ENCODE results near the gene ANXA6.
A peak's percentile ranks its signal among the peaks of the same experiment; 100 is the strongest.

The ANXA6 gene

DNA sequence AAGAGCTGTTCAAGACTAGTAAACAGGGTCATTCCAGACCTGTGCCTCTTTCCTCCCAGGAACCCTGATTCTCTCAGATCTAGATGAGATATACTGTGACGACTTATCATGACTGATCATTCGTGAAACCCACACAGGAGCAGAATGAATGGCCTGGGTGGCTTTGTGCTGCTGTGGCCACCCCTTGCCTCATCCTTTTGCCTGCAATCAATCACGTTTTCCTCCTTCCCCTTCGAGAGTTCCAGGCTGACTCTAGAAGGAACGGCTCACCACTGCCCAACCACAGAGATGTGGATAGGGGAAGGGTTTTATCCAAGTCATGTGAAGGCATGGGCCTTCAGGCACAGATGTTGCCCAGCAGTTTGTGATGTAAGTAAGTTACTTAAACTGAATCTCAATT lies 5.8 kb downstream of the ANXA6 start:
- DNase-seq = peak in 1 of 5 donors; percentile 78

DNA sequence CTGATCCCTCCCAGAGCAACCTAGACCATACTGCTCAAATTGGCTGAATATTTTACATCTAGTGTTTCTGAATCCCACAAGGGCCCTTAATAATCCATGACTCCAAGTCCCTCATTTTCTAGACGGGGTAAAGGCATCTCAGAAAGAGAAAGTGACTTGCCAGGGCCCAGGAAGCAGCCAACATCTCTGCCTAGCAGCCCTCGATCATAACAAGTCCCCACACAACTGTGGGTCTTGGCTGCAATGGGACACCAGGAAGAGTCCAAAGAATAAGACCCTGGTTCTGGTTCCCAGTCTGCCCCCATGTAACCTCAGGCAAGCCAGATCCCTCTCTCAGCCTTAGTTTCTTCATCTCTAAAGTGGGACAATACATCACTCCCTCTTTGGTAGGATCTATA lies 6.3 kb downstream of the ANXA6 start:
- peak in 1 of 5 donors; percentile 23 for DNase-seq

DNA sequence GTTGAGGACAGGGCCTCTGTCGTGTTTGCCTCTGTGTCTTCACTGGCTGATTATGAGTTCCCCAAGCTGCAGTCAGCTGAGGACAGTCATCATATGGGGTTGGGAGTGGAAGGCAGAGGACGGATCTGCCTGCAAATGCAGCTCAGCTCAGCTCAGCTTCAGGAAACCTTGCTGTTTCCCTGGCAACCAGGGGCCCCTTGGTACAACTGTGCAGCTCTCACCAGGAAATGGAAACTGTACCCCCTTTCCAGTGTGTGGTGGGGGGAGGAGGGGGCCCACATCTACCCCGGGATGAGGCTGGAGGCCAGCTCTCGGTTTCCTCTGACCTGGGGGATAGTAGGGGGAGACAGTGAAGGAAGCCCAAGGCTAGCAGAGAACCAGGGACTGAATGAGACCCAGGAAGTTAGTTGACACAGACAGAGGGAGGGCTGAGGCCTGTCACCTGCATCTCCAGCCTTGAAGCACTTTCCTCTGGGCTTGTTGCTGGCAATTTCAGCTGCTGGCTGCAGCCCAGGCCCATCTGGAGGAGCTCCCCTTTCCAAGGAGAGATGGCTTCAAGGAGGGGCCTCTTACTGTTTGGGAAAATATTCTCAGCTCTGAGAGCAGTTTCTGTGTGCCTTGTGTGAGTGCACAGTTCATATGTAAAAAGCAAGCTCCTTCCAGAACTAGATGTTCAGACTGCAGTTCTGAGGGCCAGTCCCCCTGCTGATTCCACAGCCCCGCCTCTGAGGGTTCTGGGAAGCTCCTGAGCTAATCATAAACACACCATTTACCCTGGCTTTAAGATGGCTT lies 6.9 kb downstream of the ANXA6 start:
- peak; percentile 35 to 89 (median 63) for DNase-seq

- DNase-seq = peak in 1 of 5 donors; percentile 38
These were observed 9.0 kb downstream of the ANXA6 start for GRCh38 chr5:151148583-151148982.

DNA sequence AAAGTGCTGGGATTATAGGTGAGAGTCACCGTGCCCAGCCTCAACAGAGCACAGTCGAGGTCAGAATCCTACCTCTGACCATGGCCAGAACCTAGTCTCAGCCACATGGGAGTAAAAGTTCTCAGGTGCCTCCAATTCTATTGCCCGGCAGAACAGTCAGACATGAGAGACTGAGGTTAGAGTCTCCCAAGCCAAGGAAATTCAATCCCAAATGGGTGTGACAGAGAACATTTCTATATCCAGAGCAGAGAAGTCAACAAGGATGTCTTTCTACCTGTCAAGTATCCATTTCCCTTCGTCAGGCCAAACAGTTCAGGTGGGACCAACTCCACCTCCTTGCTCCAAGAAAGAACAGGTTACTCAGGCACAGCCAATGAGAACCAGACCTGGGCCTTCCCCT lies 10.5 kb downstream of the ANXA6 start:
- DNase-seq = no peak

DNA sequence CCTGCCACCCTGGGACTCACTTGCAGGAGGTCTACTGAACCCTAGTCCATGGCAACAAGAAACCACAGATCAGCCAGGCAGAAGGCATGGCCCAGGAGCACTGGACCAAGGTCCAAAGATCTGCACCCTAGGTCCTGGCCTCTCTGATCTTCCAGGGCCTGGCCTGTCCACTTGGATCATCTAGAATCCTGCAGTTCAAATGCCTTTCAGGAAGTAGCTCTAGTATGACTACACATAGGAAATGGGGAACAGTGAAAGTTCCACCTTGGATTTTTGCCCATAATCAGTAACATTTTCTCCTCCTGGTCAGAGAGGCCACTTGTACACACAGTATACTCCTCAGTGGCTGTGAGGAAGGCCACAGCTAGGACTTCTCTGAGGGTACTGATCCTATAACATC lies 11.5 kb downstream of the ANXA6 start:
- DNase-seq = no peak

DNA sequence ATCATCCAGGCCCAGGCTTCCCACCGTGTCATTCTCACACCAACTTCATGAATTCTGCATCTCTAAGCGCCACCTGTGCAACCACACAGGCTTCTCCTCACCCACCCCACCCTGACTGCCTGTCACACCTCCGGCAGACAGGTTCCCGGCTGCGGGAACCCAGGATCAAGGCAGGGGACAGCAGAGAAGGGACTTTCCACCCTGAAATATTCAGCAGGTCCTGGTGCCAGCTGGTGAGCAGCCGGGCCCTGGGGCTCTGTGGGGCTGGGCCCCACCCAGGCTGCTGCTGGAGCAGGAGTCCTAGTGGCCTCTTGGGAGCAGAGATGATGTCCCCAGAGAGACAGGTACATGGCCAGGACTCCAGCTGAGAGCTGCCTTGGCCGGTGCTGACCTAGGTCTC lies 12.7 kb downstream of the ANXA6 start:
- no peak for DNase-seq

GRCh38 chr5:151144275-151144674 lies 13.3 kb downstream of the ANXA6 start:
- DNase-seq = no peak

GRCh38 chr5:151143645-151144044 lies 13.9 kb downstream of the ANXA6 start:
- no peak for DNase-seq

- no peak for DNase-seq
These were observed 14.6 kb downstream of the ANXA6 start for GRCh38 chr5:151142933-151143332.

- DNase-seq = peak; percentile 22 to 75 (median 45)
These were observed 16.0 kb downstream of the ANXA6 start for GRCh38 chr5:151141535-151141934.

- DNase-seq = no peak
These were observed 16.7 kb downstream of the ANXA6 start for GRCh38 chr5:151140686-151141459.

DNA sequence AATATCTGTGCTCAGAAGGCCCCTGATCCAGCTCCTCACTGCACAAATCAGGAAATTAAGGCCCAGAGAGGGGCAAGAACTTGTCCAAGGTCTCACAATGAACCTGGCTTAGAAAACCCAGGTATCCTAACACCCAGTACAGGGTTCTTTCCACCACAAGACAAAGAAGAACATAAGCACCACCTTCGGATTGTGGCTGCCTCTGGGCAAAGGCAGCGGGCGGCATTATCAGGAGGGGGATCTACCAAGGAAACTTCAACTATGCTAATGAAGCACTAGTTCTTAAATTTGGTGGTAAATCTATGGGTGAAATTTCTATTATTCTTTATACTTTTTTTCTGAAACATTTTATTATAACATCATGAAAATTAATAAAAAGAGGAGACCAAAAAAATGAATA lies 17.9 kb downstream of the ANXA6 start:
- DNase-seq = peak in 1 of 5 donors; percentile 22

DNA sequence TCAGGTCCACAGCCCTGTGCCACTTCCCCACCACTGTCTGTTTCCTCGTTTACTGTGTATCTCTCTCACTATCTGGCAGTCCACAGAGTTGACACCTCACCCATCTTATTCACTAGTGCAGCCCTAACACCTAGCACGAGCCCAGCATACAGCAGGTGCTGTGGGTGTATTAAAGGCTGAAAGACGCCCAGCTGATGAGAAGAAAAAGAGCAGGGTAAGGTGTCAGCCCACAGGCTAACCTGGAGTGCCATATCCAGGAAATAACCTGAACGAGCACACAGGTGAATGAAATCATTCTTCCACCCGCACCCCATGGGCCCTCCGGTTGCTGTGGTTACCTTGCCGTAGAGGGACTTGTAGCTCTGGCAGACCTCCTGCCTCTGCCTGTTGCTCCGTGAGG lies 18.6 kb downstream of the ANXA6 start:
- DNase-seq = peak in 1 of 5 donors; percentile 44

DNA sequence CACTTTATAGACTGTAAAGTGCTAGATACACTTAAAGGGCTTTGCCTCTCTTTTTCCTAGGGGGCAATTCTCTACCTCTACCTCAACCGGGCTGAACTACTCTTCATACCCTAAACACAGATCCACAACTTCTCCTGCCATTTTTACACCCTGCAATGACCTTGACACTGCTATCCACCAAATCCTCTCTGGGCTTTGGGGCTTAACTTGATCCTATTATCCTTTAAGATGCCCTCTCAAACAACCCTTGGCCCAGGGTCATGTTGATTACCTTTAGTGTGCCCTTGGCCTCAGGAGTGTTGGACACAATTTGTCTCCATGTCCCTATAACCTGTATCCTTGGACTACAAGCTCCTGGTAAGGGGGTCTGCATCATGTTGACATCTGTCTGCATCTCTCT lies 19.5 kb downstream of the ANXA6 start:
- DNase-seq = no peak

GRCh38 chr5:151137067-151137825 lies 20.3 kb downstream of the ANXA6 start:
- no peak for DNase-seq

DNA sequence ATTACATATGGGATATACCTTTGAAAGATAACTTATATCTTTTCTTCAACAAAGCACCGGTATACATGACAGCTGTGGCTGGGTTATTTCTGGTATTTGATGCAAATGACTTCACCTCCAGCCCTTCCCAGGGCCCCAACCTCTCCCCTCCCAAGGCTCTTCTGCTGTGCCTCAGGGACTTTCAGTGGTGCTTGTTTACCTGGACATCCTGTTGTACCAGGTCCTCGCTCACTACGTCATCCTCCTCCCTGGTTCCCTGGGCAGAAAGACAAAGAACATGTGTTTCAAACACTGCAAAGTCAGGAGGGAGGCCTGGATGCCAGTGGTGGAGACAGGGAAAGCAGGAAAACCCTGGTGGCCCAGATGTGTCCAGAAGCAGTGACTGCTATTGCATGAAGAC lies 23.4 kb downstream of the ANXA6 start:
- no peak for DNase-seq

DNA sequence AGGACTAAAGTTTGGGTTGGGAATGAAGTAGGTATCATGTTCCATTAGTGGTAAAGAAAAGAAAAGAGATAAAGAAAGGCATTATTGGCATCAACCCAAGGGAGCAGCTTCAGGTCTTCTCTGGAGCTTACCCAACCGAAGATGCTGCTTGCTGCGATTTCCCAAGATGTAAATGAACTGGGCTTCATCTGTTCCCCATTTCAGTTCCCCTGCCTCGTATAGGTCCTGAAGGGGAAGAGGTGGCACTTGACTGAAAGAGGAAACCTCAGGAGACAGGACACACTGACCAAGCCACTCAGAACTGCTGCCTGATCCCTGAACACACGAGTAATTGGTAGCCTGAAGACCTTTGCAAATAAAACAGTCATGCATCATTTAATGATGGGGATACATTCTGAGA lies 24.6 kb downstream of the ANXA6 start:
- no peak for DNase-seq

GRCh38 chr5:151130922-151131891 lies 26.4 kb downstream of the ANXA6 start:
- DNase-seq = no peak

DNA sequence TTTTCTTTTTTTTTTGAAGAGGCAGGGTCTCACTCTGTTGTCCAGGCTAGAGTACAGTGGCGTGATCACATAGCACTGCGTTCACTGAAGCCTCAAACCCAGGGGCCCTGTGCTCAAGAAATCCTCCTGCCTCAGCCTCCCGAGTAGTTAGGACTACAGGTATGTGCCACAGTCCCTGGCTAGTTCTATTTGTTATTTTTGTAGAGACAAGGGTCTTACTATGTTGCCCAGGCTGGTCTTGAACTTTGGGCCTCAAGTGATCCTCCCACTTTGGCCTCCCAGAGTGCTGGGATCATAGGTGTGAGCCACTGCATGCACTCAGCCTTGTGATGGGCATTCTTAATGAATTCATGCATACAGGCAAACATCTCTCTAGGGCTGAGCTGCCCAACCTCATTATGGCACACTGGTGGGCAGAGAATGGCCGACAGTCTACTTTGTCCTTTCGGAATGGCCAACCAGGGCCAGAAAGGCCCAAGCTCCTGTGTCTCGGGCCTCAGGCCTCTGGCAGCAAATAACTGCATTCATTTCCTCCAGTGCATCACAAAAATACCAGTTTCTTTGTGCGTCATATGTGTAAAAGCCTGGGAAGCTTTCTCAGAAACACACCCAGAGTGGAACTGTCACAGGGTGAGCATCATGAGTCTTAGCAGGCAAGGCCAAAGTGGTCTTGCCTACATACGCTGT lies 27.2 kb downstream of the ANXA6 start:
- no peak for DNase-seq

- DNase-seq = no peak
These were observed 28.8 kb downstream of the ANXA6 start for GRCh38 chr5:151128817-151129216.

DNA sequence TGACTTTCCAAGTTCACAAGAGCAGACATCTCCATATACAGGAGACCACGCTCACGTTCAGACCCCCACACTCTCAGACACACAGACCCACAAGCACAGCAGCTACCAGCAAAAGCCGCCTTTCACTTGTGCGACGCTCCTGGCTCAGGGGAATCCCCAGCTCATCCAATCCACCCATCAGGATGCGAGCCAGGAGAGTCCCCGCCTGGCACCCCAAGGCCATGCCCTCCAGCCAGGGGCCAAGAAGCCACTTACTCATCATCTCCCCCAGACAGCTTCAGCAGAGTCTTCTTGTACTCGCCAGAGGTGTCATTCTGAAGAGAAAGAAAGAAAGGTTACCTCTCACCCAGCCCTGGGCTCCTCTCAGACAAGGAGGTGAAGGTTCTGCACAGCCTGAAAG lies 29.7 kb downstream of the ANXA6 start:
- DNase-seq = no peak
